Airway epithelial cell (primary cell): ENCODE data around the gene YKT6. TPM values are rescaled to one million over a fixed set of nuclear protein-coding genes. Genes with fewer than 3 reads are reported as not detected.

Experiments
- total RNA-seq: library from RNA; depleted of rRNA; stranded (reverse); fragments of >200 nt; gene quantifications from 2 replicates; pipeline ENCODE4 v1.2.3, GENCODE V29; 2015

The YKT6 gene
- total RNA-seq = 88.3 and 100 TPM in 2 replicates

GRCh38 chr7:44200699-44201461 is at the start of gene YKT6:
Gene YKT6 (plus strand): TSS chr7:44200978. CDS start chr7:44201136, 158 bp downstream.

GRCh38 chr7:44189286-44189992 is 11.3 kb upstream of the YKT6 start, which contains the start of gene GCK:
Gene GCK (minus strand): TSS chr7:44189439. CDS start chr7:44188953, 486 bp downstream.

Other genes starting within 250 kb of the YKT6 start
- gene SPDYE1, start 203.1 kb upstream of the YKT6 start, total RNA-seq = not detected in 2 replicates
- gene DBNL, start 156.3 kb upstream of the YKT6 start, total RNA-seq = 152 and 186 TPM in 2 replicates
- not detected in 2 replicates for gene PGAM2, start 135.4 kb upstream of the YKT6 start, total RNA-seq
- 13.5 and 21.2 TPM in 2 replicates for gene POLM, start 118.4 kb upstream of the YKT6 start, total RNA-seq
- gene AEBP1, start 96.6 kb upstream of the YKT6 start, total RNA-seq = 1.6 and 3.1 TPM in 2 replicates
- 135 and 144 TPM in 2 replicates for gene POLD2, start 77.4 kb upstream of the YKT6 start, total RNA-seq
- gene MYL7, start 59.6 kb upstream of the YKT6 start, total RNA-seq = 0.51 TPM in 1 of 2 replicates, not detected in the other
- 0.28 TPM in 1 of 2 replicates, not detected in the other for gene GCK, start 11.5 kb upstream of the YKT6 start, total RNA-seq
- 0.14 TPM in 1 of 2 replicates, not detected in the other for gene CAMK2B, start 124.6 kb downstream of the YKT6 start, total RNA-seq